Prostate gland (tissue), 2 donors: Measurements from ENCODE around the gene ARL15. TPM values are rescaled to one million over a fixed set of nuclear protein-coding genes. Genes with fewer than 3 reads are reported as not detected.

Experiments
- DNase-seq: peaks from one replicate; pipeline ENCODE4 v3.0.0-alpha.2; 2019; ENCODE audit warnings: low spot score
- H3K27ac ChIP-seq, 2 donors: fragments of 200-600 bp; sonication (generic); 2 replicates each; pipeline ENCODE4 v1.5.1; 2017 to 2019
- H3K27me3 ChIP-seq: fragments of 200-600 bp; sonication (generic); replicated peaks from 2 replicates; pipeline ENCODE4 v1.5.1; 2019; ENCODE audit not compliant: insufficient read depth
- H3K36me3 ChIP-seq, 2 donors: fragments of 200-600 bp; sonication (generic); 1 replicate in 1 of 2; 2 replicates in 1 of 2; pipeline versions ENCODE4 v1.5.1 to v1.8.1; 2017 to 2019
- H3K4me1 ChIP-seq: fragments of 200-600 bp; sonication (generic); replicated peaks from 2 replicates; pipeline ENCODE4 v1.5.1; 2019
- H3K4me3 ChIP-seq, 2 donors: fragments of 200-600 bp; sonication (generic); 2 replicates each; pipeline ENCODE4 v1.5.1; 2017 to 2019
- H3K9me3 ChIP-seq: fragments of 200-600 bp; sonication (generic); 2 replicates; pipeline ENCODE4 v1.5.1; 2017
- POLR2A ChIP-seq: fragments of 450-650 bp; IDR thresholded peaks from one replicate; pipeline ENCODE4 v1.6.1; 2016; ENCODE audit warnings: antibody characterized with exemption, mild to moderate bottlenecking
- POLR2AphosphoS5 ChIP-seq: sonication (generic); formaldehyde crosslinking; IDR thresholded peaks from one replicate; pipeline ENCODE4 v1.6.1; 2017; ENCODE audit warnings: antibody characterized with exemption
- WGBS: methylation state at CpG from one replicate; pipeline ENCODE4 v1.1.5; 2018; 5-methylcytosine and 5-hydroxymethylcytosine counted together
- intact Hi-C: fragments of 100-400 bp; cut with DNase I; formaldehyde crosslinking; loops from one replicate; pipeline ENCODE4 v1.14.2; 2022
- total RNA-seq, 2 donors: library from RNA; depleted of rRNA; stranded (reverse); fragments of >200 nt; gene quantifications; one replicate each; pipeline ENCODE4 v1.1.0, GENCODE V29; 2016
- TF ChIP-seq, protein P1 (sequence below), 4 experiments: fragments of 200-600 bp in 2 of 4; fragments of 450-650 bp in 2 of 4; sonication (generic) in 2 of 4; IDR thresholded peaks; 1 replicate in 3 of 4; 2 replicates in 1 of 4; pipeline ENCODE4 v1.5.1; 2016 to 2019; ENCODE audit warnings: antibody characterized with exemption in 4 of 4, mild to moderate bottlenecking in 2 of 4, moderate library complexity in 2 of 4

Gene ARL15
- total RNA-seq, 2 donors from 2014 or later: 16.1 to 38.4 TPM

GRCh38 chr5:54136516-54137440, 173.6 kb downstream of the ARL15 start:
- Histone ChIP-seq H3K36me3 (no peaks in the 10 kb centered on the region), H3K27me3 (no peaks in the 10 kb centered on the region), H3K27ac (no peak overlapping the region)

DNA sequence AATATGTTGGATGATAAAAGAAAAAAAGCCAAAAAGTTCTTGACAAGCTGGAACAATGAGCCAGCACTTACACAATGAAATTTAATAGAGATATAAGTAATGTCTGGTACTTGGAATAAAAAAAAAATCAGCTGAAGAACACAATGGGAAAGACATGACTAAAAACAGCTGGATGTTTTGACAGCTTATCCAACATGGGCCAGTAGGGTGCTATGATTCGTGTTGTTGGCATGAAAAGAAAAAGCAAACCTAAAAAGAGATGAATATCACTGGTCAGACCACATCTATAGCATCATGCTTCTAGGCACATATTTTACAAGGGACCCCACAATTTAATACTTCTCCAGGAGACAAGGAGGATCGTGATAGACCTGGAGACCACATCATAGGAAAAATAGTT, 175.3 kb downstream of the ARL15 start:
- intact Hi-C loops: loop anchor here (10.0 kb wide), 1 partner anchor 650 kb away; the partner anchor contains the start of gene FST
- 42% methylated on average over 2 of the region's 2 CpGs for WGBS
- DNase-seq: no peak

More at GRCh38 chr5:54136516-54137440, 173.6 kb downstream of the ARL15 start:
- intact Hi-C loops: loop anchor here (10.0 kb wide), 1 partner anchor 652 kb away; the partner anchor contains the start of gene FST
- TF ChIP-seq POLR2A (no peak), POLR2AphosphoS5 (no peak)
- TF ChIP-seq, protein P1, sequence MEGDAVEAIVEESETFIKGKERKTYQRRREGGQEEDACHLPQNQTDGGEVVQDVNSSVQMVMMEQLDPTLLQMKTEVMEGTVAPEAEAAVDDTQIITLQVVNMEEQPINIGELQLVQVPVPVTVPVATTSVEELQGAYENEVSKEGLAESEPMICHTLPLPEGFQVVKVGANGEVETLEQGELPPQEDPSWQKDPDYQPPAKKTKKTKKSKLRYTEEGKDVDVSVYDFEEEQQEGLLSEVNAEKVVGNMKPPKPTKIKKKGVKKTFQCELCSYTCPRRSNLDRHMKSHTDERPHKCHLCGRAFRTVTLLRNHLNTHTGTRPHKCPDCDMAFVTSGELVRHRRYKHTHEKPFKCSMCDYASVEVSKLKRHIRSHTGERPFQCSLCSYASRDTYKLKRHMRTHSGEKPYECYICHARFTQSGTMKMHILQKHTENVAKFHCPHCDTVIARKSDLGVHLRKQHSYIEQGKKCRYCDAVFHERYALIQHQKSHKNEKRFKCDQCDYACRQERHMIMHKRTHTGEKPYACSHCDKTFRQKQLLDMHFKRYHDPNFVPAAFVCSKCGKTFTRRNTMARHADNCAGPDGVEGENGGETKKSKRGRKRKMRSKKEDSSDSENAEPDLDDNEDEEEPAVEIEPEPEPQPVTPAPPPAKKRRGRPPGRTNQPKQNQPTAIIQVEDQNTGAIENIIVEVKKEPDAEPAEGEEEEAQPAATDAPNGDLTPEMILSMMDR (IDR thresholded peaks at IDR 0.05): no peak
- no peak for DNase-seq
- Histone ChIP-seq H3K4me1 (no peaks in the 10 kb centered on the region), H3K9me3 (no peaks in the 10 kb centered on the region), H3K4me3 (no peak overlapping the region)
- 59% methylated on average over 5 of the region's 5 CpGs for WGBS

DNA sequence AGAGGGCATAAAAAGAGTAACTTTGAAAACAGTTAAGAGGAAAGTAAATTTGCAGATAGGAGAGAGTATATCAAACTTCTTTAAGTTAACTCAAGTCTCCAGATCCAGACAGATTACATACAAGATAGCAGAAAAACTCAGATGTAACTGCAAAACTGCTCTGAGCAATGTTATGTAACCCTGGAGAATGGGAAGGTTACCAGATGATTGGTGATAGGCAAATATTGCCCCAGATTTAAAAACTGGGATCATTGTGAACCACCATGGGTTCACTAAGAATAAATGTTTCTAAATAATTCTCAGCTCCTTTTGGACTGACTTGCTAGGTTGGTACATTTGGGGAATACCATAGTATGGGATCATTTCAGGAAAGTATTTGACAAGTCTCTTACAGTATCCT, 176.5 kb downstream of the ARL15 start:
- intact Hi-C loops: loop anchor here (10.0 kb wide), 1 partner anchor 649 kb away; the partner anchor contains the start of gene FST
- TF ChIP-seq POLR2A (no peak), POLR2AphosphoS5 (no peak)
- TF ChIP-seq, protein P1 (IDR thresholded peaks at IDR 0.05): no peak
- H3K27me3 ChIP-seq: no peaks in the 10 kb centered on the region
- no peaks in the 10 kb centered on the region for H3K4me1 ChIP-seq
- H3K36me3 ChIP-seq: no peaks in the 10 kb centered on the region
- H3K27ac ChIP-seq: no peak overlapping the region
- DNase-seq: no peak
- no peak overlapping the region for H3K4me3 ChIP-seq
- no peaks in the 10 kb centered on the region for H3K9me3 ChIP-seq

More for the DNA sequence above, 175.3 kb downstream of the ARL15 start:
- H3K36me3 ChIP-seq: no peaks in the 10 kb centered on the region
- no peaks in the 10 kb centered on the region for H3K9me3 ChIP-seq
- H3K27ac ChIP-seq: no peak overlapping the region
- H3K4me1 ChIP-seq: no peaks in the 10 kb centered on the region
- H3K27me3 ChIP-seq: no peaks in the 10 kb centered on the region
- no peak for TF ChIP-seq POLR2AphosphoS5
- no peak for TF ChIP-seq POLR2A
- TF ChIP-seq, protein P1 (IDR thresholded peaks at IDR 0.05): no peak
- H3K4me3 ChIP-seq: no peak overlapping the region

GRCh38 chr5:54120473-54120872, 189.9 kb downstream of the ARL15 start:
- Histone ChIP-seq H3K9me3 (no peaks in the 10 kb centered on the region), H3K4me1 (no peaks in the 10 kb centered on the region), H3K27ac (no peak overlapping the region), H3K27me3 (no peaks in the 10 kb centered on the region), H3K4me3 (no peak overlapping the region), H3K36me3 (no peaks in the 10 kb centered on the region)
- no peak for DNase-seq
- WGBS: 89% methylated on average over 2 of the region's 2 CpGs
- TF ChIP-seq POLR2A: no peak
- TF ChIP-seq, protein P1 (IDR thresholded peaks at IDR 0.05): no peak
- TF ChIP-seq POLR2AphosphoS5: no peak
- intact Hi-C loops: no loop called here
